Natural killer cell (primary cell): ENCODE measurements around the gene TTI1. TPM values are rescaled to one million over a fixed set of nuclear protein-coding genes. Genes with fewer than 3 reads are reported as not detected.

Source experiments
- ATAC-seq, 3 donors: fragments of 150-1000 bp in 2 of 3; fragments of 200-7000 bp in 1 of 3; cut with Tn5 transposase; 1 replicate in 1 of 3; 2 replicates in 2 of 3; pipeline ENCODE4 v1.10.0; 2021; ENCODE audit warnings: mild to moderate bottlenecking in 2 of 3, moderate library complexity in 2 of 3
- DNase-seq, 2 donors: peaks; one replicate each; pipeline versions ENCODE4 v3.0.0 to v3.0.0-alpha.2; 2013 to 2021; ENCODE audit warnings: mixed read lengths in 1 of 2
- H3K27ac ChIP-seq: one replicate; pipeline ENCODE4 v1.5.1; 2013; ENCODE audit warnings: mild to moderate bottlenecking, low read length
- H3K27me3 ChIP-seq: one replicate; pipeline ENCODE4 v1.6.1; 2013; ENCODE audit warnings: low read length; ENCODE audit not compliant: control insufficient read depth, insufficient read depth
- H3K36me3 ChIP-seq: one replicate; pipeline ENCODE4 v1.6.1; 2013; ENCODE audit warnings: low read length; ENCODE audit not compliant: control insufficient read depth, insufficient read depth
- H3K4me1 ChIP-seq: one replicate; pipeline ENCODE4 v1.6.1; 2013; ENCODE audit warnings: low read length; ENCODE audit not compliant: control insufficient read depth, insufficient read depth
- H3K4me3 ChIP-seq: one replicate; pipeline ENCODE4 v1.5.1; 2013; ENCODE audit warnings: low read length
- H3K9me3 ChIP-seq: one replicate; pipeline ENCODE4 v1.6.1; 2013; ENCODE audit warnings: low read length; ENCODE audit not compliant: control insufficient read depth, insufficient read depth
- H3K27ac Mint-ChIP-seq, 2 donors: one replicate each; pipeline ENCODE4 v1.8.0; 2022; ENCODE audit warnings: mild to moderate bottlenecking in 2 of 2, mixed read lengths in 2 of 2, moderate library complexity in 1 of 2
- H3K27me3 Mint-ChIP-seq, 2 donors: one replicate each; pipeline ENCODE4 v1.8.0; 2022; ENCODE audit warnings: low read depth in 2 of 2, mixed read lengths in 2 of 2
- H3K36me3 Mint-ChIP-seq: one replicate; pipeline ENCODE4 v1.8.0; 2022; ENCODE audit warnings: mixed read lengths
- H3K4me1 Mint-ChIP-seq, 2 donors: one replicate each; pipeline ENCODE4 v1.8.0; 2022; ENCODE audit warnings: mixed read lengths in 2 of 2
- H3K4me3 Mint-ChIP-seq: one replicate; pipeline ENCODE4 v1.8.0; 2022; ENCODE audit warnings: mild to moderate bottlenecking, moderate library complexity, mixed read lengths
- H3K9me3 Mint-ChIP-seq, 2 donors: one replicate each; pipeline ENCODE4 v1.8.0; 2022; ENCODE audit warnings: mixed read lengths in 2 of 2
- CTCF ChIP-seq: fragments of 200-600 bp; IDR thresholded peaks from one replicate; pipeline ENCODE4 v1.8.0; 2022; ENCODE audit warnings: antibody characterized with exemption
- WGBS: methylation state at CpG from one replicate; pipeline ENCODE4 v1.1.7; 2013; ENCODE audit warnings: missing lambda C conversion rate; ENCODE audit not compliant: insufficient coverage; 5-methylcytosine and 5-hydroxymethylcytosine counted together
- intact Hi-C: fragments of 100-400 bp; cut with micrococcal nuclease; formaldehyde crosslinking; loops from one replicate; pipeline ENCODE4 v1.14.2; 2022
- total RNA-seq, 4 donors: library from RNA; stranded (reverse); fragments of 120-200 nt in 1 of 4; gene quantifications; one replicate each; pipeline versions ENCODE4 v1.2.3 to v1.2.4, GENCODE V29; 2013 to 2022

Gene TTI1
- total RNA-seq, 3 donors from 2014 or later (not counting 1 experiment from before 2014, with no cell fraction given): 15.9 to 23.9 (median 18.9) TPM

GRCh38 chr20:38060536-38060935 lies 27.3 kb upstream of the TTI1 start:
- no peaks in the 10 kb centered on the region for H3K36me3 Mint-ChIP-seq
- H3K9me3 Mint-ChIP-seq: no peaks in the 10 kb centered on the region
- no peaks in the 10 kb centered on the region for H3K9me3 ChIP-seq
- ATAC-seq (no peak), DNase-seq (no peak)
- WGBS: 92% methylated on average over 5 of the region's 5 CpGs
- no peak overlapping the region for H3K4me3 ChIP-seq
- TF ChIP-seq CTCF: no peak
- peaks cover 4 to 10% of the 10 kb centered on the region in 2 donors for H3K4me1 Mint-ChIP-seq
- no peaks in the 10 kb centered on the region for H3K27me3 Mint-ChIP-seq
- no peak overlapping the region for H3K27ac Mint-ChIP-seq
- no peaks in the 10 kb centered on the region for H3K4me1 ChIP-seq
- H3K36me3 ChIP-seq: peaks cover 66% of the 10 kb centered on the region
- intact Hi-C loops: no loop called here
- no peak overlapping the region for H3K4me3 Mint-ChIP-seq
- H3K27ac ChIP-seq: no peak overlapping the region
- no peaks in the 10 kb centered on the region for H3K27me3 ChIP-seq

GRCh38 chr20:38059832-38060231 lies 26.6 kb upstream of the TTI1 start:
- TF ChIP-seq CTCF: no peak
- peaks cover 8 to 14% of the 10 kb centered on the region in 2 donors for H3K4me1 Mint-ChIP-seq
- Histone ChIP-seq H3K4me1 (no peaks in the 10 kb centered on the region), H3K27me3 (no peaks in the 10 kb centered on the region), H3K36me3 (peaks cover 59% of the 10 kb centered on the region), H3K4me3 (no peak overlapping the region), H3K27ac (no peak overlapping the region), H3K9me3 (no peaks in the 10 kb centered on the region)
- H3K27ac Mint-ChIP-seq: no peak overlapping the region
- H3K27me3 Mint-ChIP-seq: no peaks in the 10 kb centered on the region
- intact Hi-C loops: loop anchor here (5.0 kb wide), 1 partner anchor 57 kb away; no protein-coding TSS in a partner anchor
- no peaks in the 10 kb centered on the region for H3K9me3 Mint-ChIP-seq
- no peaks in the 10 kb centered on the region for H3K36me3 Mint-ChIP-seq
- no peak for DNase-seq
- WGBS: 97% methylated on average over 5 of the region's 5 CpGs
- H3K4me3 Mint-ChIP-seq: no peak overlapping the region
- no peak for ATAC-seq

GRCh38 chr20:38057351-38057972 lies 24.2 kb upstream of the TTI1 start:
- Histone ChIP-seq H3K27me3 (no peaks in the 10 kb centered on the region), H3K9me3 (no peaks in the 10 kb centered on the region), H3K4me3 (no peak overlapping the region), H3K27ac (no peak overlapping the region), H3K4me1 (no peaks in the 10 kb centered on the region), H3K36me3 (peaks cover 53% of the 10 kb centered on the region)
- peak; percentile 88 to 94 (median 89) for ATAC-seq
- Mint-ChIP-seq H3K27me3 (no peaks in the 10 kb centered on the region), H3K4me3 (no peak overlapping the region), H3K27ac (peak overlapping the region; percentile 34 to 63), H3K36me3 (no peaks in the 10 kb centered on the region), H3K4me1 (peaks cover 15 to 17% of the 10 kb centered on the region in 2 donors), H3K9me3 (no peaks in the 10 kb centered on the region)
- intact Hi-C loops: loop anchor here (1.0 to 5.0 kb wide), 3 partner anchors 60 to 164 kb away; partner anchors contain the start of gene TGM2
- DNase-seq: peak; percentile 80 to 87
- 31% methylated on average over 6 of the region's 7 CpGs for WGBS
- TF ChIP-seq CTCF: peak; percentile 96

GRCh38 chr20:38055848-38056247 lies 22.6 kb upstream of the TTI1 start:
- H3K4me1 ChIP-seq: no peaks in the 10 kb centered on the region
- H3K27me3 Mint-ChIP-seq: no peaks in the 10 kb centered on the region
- no peak for TF ChIP-seq CTCF
- H3K4me3 Mint-ChIP-seq: no peak overlapping the region
- intact Hi-C loops: loop anchor here (5.0 kb wide), 1 partner anchor 61 kb away; no protein-coding TSS in a partner anchor
- no peak overlapping the region for H3K27ac ChIP-seq
- peaks cover 15 to 22% of the 10 kb centered on the region in 2 donors for H3K4me1 Mint-ChIP-seq
- H3K36me3 ChIP-seq: peaks cover 52% of the 10 kb centered on the region
- H3K27ac Mint-ChIP-seq: peak overlapping the region in 1 of 2 donors; percentile 1
- ATAC-seq (no peak), DNase-seq (no peak)
- no peaks in the 10 kb centered on the region for H3K9me3 Mint-ChIP-seq
- no peaks in the 10 kb centered on the region for H3K27me3 ChIP-seq
- no peaks in the 10 kb centered on the region for H3K9me3 ChIP-seq
- WGBS: 92% methylated on average over 6 of the region's 6 CpGs
- H3K36me3 Mint-ChIP-seq: no peaks in the 10 kb centered on the region
- no peak overlapping the region for H3K4me3 ChIP-seq
